Measurements from ENCODE around the gene JAK1.

DNA sequence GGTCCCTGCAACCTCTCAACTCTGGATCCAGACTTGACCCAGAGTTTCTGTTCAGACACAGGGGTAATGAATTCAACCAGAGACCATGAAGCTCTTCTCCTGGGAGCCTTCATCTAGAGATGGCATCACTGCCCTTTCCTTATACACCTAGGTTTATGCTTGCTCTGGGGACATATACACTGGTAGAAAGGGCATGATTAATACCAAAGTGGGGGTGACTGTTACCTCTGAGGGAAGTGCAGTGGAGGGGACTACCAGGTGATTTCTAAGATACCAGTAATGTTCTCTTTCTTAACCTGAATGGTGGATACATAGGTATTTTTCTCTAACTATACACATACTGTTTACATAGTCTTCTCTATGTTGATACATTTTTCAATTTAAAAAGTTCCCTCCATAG lies 48.4 kb downstream of the JAK1 start:
- TF ChIP-seq POLR2A (IDR thresholded peaks at IDR 0.05; ENCODE audit: low read length) (no peak), GATA1 (IDR thresholded peaks at IDR 0.05; ENCODE audit: low read depth, low read length) (no peak)
